HG03520 (cell line): ENCODE results near the gene GALNT18.

Experiments used
- ATAC-seq: cut with Tn5 transposase; IDR thresholded peaks from one replicate; pipeline ENCODE4 v1.9.1; 2021; ENCODE audit warnings: mild to moderate bottlenecking, moderate library complexity; ENCODE audit not compliant: unreplicated experiment

GALNT18 gene

DNA sequence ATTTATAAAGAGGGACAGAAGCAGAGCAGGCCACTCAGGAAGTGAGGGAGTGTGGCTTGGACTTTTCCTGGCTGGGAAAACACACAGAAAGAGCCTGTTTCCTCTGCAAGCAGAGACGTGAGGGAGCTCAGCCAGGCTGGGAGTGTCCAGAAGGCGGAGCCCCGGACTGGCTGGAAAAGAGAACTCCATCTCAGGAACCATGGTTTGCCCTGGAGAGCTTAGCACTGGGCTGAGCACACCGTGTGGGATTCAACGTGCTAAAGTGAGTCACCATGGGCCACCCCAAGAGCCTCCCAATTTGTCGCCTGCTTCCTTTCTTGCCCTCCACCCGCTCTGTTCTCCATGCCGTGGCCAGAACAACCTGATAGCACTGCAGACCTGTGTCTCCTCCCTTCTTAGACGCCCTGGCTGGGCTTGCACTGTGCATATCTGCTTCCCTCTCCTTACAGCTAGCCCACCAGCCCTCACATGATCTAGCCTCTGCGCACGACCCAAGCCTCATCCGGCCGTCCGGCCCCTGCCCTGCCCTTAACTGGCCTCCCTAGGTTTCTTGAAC, 51.8 kb downstream of the GALNT18 start:
- ATAC-seq = no peak

GRCh38 chr11:11568651-11569229, 53.1 kb downstream of the GALNT18 start:
- no peak for ATAC-seq

DNA sequence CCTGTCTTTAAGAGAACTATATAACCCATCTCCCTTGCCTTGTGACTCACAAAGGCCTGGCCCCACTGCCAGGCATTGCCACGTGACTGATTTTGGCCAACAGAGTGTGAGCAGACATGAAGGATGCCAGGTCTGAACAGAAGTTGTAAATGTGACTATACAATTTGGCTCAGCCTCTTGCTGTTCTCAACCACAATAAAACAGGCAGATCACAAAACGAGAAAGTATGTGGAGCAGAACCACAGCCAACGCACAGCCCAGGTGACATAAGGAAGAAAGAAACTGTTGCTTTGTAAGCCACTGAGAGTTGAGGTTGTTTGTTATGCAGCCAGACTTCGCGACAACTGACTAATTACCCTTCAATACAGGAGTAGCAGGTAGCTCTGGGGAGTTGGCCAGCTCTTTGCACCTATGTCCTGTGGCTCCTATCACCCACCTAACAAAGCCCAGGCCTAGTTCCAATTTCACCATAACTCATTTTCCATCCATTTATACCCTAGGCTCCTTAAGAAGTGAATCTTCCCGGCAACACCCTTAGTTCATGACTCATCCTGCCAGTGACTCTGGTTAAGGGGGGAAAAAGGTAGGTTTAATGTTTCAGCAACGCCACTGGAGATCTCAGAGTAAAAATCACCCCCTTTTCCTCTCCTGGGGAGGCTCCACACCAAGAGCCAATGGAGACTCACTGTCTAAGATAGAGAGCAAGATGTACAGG, 53.7 kb downstream of the GALNT18 start:
- ATAC-seq = no peak

- ATAC-seq = no peak
These were observed 56.2 kb downstream of the GALNT18 start for GRCh38 chr11:11565636-11566035.

- no peak for ATAC-seq
These were observed 58.4 kb downstream of the GALNT18 start for GRCh38 chr11:11563200-11563975.

DNA sequence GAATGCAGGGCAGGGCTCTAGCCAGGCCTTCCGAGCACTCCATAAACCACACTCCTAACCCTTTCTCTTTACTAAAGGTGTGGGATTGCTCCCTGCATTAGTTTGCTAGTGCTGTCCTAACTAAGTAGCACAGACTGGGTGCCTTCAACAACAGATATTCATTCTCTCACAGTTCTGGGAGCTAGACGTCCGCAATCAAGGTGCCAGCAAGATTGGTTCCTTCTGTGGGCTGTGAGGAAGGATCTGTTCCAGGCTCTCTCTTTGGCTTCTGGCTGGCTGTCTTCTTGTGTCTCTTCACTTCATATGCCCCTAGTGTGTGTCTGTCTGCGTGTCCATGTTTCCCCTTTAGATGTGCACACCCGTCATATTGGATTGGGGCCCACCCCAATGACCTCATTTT, 59.8 kb downstream of the GALNT18 start:
- ATAC-seq = no peak

GRCh38 chr11:11558826-11559225, 63.0 kb downstream of the GALNT18 start:
- no peak for ATAC-seq

- no peak for ATAC-seq
These were observed 63.4 kb downstream of the GALNT18 start for GRCh38 chr11:11558396-11558795.

DNA sequence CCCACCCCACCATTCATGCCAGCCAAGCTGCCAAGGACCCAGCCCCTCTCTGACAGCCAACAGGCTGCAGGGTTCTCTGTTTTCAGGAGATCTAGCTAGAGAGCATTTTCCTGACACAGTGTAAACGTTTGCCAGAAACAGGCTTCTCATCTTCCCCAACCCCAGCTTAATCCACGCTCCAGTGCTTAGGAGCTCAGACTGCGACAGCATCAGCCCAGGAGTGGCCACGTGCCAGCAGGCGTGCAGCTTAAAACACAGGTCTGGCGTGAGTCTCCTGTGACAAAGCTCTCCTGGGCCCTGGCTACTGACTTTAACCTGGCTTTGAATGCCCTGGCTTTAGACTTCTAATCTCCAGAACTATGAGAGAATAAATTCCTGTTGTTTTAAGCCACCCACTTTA, 66.6 kb downstream of the GALNT18 start:
- no peak for ATAC-seq

DNA sequence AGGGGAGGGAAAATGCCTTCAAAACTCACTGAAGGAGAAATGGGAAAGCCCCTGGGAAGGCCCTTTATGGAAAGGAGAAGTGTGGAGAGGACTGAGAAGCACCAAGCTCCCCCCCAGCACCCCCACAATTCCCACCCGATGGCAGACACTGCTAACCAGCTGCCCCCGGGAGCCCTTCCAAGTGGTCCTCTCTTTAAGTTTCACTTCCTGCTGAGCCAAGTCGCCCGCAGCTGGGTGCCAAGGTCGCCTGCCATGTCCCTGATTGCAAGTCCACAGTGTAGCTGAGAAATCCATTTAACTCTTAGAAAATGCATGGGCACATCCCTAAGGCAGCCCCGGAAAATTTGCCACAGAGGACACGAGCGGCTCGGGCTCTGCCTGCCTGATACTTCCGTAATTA, 68.2 kb downstream of the GALNT18 start:
- no peak for ATAC-seq

DNA sequence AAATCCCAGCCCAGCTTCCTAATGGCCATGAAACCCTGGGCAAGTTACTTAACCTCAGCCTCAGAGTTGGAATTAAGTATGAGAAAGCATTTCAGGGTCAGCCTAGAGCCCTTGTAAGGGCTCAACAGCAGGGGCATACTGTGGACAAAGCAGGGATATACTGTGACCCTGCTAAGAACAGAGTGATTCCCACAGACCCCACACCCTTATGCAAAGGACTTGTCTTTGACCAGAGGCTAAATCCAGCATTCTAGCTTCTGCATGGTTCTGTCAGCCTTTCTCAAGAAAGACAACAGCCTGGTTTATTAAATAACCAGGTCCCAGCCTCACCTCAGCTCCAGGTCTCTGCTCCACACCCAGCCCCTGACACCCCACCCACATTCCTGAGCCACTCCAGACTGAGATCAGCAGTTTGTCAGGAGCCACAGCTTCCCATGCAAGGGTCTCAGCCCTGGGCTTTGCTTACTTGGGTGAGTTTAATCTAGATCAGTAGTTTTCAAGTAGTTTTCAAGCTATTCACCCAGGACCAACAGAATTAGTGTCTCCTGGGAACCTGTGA, 69.2 kb downstream of the GALNT18 start:
- no peak for ATAC-seq

GRCh38 chr11:11550534-11550933, 71.3 kb downstream of the GALNT18 start:
- no peak for ATAC-seq

DNA sequence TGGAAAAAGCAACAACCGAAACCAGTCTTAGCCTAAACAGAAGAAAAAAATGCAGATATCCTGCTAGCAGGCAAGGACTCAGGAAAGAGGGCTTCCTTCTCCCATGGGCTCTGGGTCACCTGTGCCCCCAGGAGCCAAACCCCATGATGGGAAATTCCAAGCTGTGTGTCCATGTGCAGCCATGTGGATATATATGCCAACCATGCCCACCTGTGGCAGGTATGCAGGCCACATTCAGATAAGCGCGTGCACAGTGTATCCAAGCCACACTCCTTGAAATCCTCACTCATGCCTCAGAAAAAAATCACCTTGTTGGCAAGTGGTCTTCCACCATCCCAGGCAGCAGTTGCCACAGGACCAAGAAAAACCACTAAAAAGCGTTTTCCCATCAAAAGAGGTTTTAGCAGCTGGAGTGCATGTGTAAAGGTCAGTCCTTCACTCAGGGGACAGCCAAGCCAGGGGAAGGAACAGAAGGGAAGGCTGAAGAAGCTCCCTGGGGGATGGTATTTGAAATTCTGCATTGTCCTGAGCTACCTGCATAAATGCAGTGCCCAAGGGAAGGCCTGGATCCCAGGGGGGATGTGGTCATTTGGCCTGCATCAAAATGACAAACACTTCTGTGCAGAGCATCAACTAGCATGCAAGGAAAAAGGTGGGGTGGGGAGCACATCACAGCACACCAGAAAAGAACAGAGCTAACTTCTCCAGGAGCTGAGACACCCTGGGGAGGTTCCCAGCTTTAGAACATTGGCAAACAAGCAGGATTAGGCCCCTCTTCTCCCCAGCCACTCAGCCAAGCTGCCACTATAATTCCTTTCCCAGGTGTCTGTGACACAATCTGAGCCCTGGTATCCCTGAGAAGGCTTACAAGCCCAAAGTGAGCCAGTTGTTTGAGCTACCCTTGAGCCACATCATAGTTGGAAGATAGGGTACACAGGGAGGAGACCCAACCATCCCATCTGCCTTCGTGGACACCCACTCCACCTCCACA, 76.2 kb downstream of the GALNT18 start:
- ATAC-seq = no peak

- no peak for ATAC-seq
These were observed 78.1 kb downstream of the GALNT18 start for GRCh38 chr11:11543656-11544055.

DNA sequence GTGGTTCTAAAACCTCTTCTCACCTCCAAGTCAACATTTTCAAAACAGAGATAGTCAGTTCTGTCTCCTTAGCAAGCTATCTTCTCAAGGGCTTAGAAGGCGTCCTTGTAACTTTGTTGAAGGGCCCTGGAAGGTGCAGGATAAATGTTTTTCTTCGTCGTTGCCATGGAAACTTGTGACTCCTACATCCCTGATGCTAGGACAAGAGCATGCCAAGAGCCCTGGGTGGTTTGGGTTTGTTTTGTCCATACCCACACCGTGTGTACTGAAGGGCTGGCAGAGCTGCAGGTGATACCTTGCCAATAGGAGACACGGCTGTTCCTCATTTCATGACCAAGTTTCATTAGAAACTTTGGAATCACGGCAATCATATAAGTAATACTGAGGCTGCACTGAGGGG, 81.6 kb downstream of the GALNT18 start:
- no peak for ATAC-seq

GRCh38 chr11:11538277-11538960, 83.4 kb downstream of the GALNT18 start:
- no peak for ATAC-seq

- no peak for ATAC-seq
These were observed 83.9 kb downstream of the GALNT18 start for GRCh38 chr11:11537871-11538270.

GRCh38 chr11:11537372-11537771, 84.4 kb downstream of the GALNT18 start:
- ATAC-seq = no peak

- no peak for ATAC-seq
These were observed 85.2 kb downstream of the GALNT18 start for GRCh38 chr11:11536650-11537049.

DNA sequence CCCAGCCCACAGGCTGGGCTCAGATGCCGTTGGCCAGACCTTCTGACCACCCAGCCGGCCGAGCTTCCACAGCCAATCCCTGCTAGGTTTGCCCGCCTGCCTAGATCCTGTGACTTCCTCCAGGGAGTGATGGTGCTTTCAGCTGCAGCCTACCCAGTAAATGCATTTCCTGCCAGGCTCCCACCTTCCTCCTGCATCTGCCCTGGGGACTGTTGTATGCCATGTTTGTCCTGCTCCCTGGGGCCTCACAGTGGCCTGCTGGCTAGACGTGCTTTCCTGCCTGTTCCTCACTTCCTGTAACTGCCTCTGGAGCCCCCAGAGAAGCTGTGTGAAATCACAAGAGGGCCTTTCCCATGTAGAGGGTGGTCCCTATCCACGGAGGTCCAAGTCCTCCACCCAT, 86.2 kb downstream of the GALNT18 start:
- ATAC-seq = no peak
